ENCODE data around the gene GBE1. TPM values are rescaled to one million over a fixed set of nuclear protein-coding genes. Genes with fewer than 3 reads are reported as not detected.

Gene GBE1
- total and polyA plus RNA-seq, 10 of the 15 experiments (the other 5 are each of a cell fraction or from before 2014, with no cell fraction given), result 21.4 to 62.2 (median 41.5) TPM

DNA sequence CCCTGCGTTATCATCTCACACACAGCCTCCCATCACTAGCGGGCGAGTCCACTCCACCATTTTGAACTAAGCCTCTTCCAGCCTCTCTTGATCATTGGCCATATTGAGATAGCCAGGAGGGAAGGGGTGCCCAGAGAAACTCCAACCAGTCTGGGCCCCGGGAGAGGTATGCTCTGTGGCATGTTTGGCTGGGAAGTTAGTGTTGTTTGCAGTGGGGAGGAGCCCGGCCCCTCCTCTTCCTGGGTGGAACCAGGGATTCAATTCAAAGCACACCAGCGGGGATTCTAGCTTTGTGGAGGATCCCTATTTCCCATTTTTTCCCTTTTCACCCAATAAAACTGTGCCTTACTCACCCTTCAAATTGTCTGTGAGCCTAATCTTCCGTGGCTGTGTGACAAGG, 71.8 kb downstream of the GBE1 start (continued):
- TF ChIP-seq E2F8 (IDR thresholded peaks at IDR 0.05; ENCODE audit: low read depth, partially characterized antibody) (no peak), CBX3 (IDR thresholded peaks at IDR 0.05; ENCODE audit: borderline replicate concordance, low read depth) (no peak), PAX8 (IDR thresholded peaks at IDR 0.05) (no peak), POLR2A (IDR thresholded peaks at IDR 0.05; ENCODE audit: low read depth, low read length) (no peak), E4F1 (IDR thresholded peaks at IDR 0.05; ENCODE audit: borderline replicate concordance, partially characterized antibody) (no peak), RUNX3 (IDR thresholded peaks at IDR 0.05; ENCODE audit: low read length) (no peak), CEBPB (IDR thresholded peaks at IDR 0.05; ENCODE audit: borderline replicate concordance in 1 of 2, low read depth in 2 of 2, low read length in 2 of 2) (no peak), RAD51 (IDR thresholded peaks at IDR 0.05) (no peak), CREM (IDR thresholded peaks at IDR 0.05; ENCODE audit: low read depth) (no peak)
- TF ChIP-seq, protein P1, sequence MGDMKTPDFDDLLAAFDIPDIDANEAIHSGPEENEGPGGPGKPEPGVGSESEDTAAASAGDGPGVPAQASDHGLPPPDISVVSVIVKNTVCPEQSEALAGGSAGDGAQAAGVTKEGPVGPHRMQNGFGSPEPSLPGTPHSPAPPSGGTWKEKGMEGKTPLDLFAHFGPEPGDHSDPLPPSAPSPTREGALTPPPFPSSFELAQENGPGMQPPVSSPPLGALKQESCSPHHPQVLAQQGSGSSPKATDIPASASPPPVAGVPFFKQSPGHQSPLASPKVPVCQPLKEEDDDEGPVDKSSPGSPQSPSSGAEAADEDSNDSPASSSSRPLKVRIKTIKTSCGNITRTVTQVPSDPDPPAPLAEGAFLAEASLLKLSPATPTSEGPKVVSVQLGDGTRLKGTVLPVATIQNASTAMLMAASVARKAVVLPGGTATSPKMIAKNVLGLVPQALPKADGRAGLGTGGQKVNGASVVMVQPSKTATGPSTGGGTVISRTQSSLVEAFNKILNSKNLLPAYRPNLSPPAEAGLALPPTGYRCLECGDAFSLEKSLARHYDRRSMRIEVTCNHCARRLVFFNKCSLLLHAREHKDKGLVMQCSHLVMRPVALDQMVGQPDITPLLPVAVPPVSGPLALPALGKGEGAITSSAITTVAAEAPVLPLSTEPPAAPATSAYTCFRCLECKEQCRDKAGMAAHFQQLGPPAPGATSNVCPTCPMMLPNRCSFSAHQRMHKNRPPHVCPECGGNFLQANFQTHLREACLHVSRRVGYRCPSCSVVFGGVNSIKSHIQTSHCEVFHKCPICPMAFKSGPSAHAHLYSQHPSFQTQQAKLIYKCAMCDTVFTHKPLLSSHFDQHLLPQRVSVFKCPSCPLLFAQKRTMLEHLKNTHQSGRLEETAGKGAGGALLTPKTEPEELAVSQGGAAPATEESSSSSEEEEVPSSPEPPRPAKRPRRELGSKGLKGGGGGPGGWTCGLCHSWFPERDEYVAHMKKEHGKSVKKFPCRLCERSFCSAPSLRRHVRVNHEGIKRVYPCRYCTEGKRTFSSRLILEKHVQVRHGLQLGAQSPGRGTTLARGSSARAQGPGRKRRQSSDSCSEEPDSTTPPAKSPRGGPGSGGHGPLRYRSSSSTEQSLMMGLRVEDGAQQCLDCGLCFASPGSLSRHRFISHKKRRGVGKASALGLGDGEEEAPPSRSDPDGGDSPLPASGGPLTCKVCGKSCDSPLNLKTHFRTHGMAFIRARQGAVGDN (IDR thresholded peaks at IDR 0.05), result no peak
- TF ChIP-seq, protein P2, sequence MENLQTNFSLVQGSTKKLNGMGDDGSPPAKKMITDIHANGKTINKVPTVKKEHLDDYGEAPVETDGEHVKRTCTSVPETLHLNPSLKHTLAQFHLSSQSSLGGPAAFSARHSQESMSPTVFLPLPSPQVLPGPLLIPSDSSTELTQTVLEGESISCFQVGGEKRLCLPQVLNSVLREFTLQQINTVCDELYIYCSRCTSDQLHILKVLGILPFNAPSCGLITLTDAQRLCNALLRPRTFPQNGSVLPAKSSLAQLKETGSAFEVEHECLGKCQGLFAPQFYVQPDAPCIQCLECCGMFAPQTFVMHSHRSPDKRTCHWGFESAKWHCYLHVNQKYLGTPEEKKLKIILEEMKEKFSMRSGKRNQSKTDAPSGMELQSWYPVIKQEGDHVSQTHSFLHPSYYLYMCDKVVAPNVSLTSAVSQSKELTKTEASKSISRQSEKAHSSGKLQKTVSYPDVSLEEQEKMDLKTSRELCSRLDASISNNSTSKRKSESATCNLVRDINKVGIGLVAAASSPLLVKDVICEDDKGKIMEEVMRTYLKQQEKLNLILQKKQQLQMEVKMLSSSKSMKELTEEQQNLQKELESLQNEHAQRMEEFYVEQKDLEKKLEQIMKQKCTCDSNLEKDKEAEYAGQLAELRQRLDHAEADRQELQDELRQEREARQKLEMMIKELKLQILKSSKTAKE (IDR thresholded peaks at IDR 0.05; ENCODE audit: low read depth, poor library complexity, severe bottlenecking), result no peak
